Renal cortex interstitium (tissue), 11 donors: ENCODE measurements around the gene ZNF692. TPM values are rescaled to one million over a fixed set of nuclear protein-coding genes. Genes with fewer than 3 reads are reported as not detected.
A peak's percentile ranks its signal among the peaks of the same experiment; 100 is the strongest.
"Not testable (repeated sequence)": the region's sequence is repeated elsewhere in the genome, so short reads cannot be mapped to it uniquely, and the experiment has no call there.

Experiments
- DNase-seq, 11 donors: peaks; one replicate each; pipeline ENCODE4 v3.0.0-alpha.2; 2013; ENCODE audit warnings: low read depth in 9 of 11, low spot score in 4 of 11; ENCODE audit errors: extremely low read depth in 1 of 11
- polyA plus RNA-seq, 3 donors: library from polyadenylated mRNA; unstranded; fragments of 120-200 nt; gene quantifications; one replicate each; pipeline ENCODE4 v1.2.1, GENCODE V29; 2013; ENCODE audit not compliant: insufficient read length in 3 of 3

The ZNF692 gene
- polyA plus RNA-seq, 3 donors: 43.2 to 61.9 (median 47.0) TPM

- no peak for DNase-seq
These were observed 40.1 kb downstream of the ZNF692 start for GRCh38 chr1:248818505-248819374.

- no peak for DNase-seq
These were observed 41.8 kb downstream of the ZNF692 start for GRCh38 chr1:248817065-248817464.

- DNase-seq: no peak
These were observed 42.6 kb downstream of the ZNF692 start for GRCh38 chr1:248816042-248816851.

GRCh38 chr1:248815407-248816034 lies 43.4 kb downstream of the ZNF692 start:
- no peak for DNase-seq

- no peak for DNase-seq
These were observed 44.5 kb downstream of the ZNF692 start for GRCh38 chr1:248814351-248814750.

GRCh38 chr1:248813546-248813945 lies 45.3 kb downstream of the ZNF692 start:
- DNase-seq: no peak

- no peak for DNase-seq
These were observed 46.0 kb downstream of the ZNF692 start for GRCh38 chr1:248812736-248813425.

GRCh38 chr1:248811514-248812490 lies 47.1 kb downstream of the ZNF692 start:
- peak in 1 of 11 donors; percentile 11 for DNase-seq

- no peak for DNase-seq
These were observed 48.0 kb downstream of the ZNF692 start for GRCh38 chr1:248810727-248811513.

GRCh38 chr1:248810000-248810726 lies 48.7 kb downstream of the ZNF692 start:
- DNase-seq: no peak

GRCh38 chr1:248808876-248809275 lies 50.0 kb downstream of the ZNF692 start:
- DNase-seq: no peak

- DNase-seq: peak in 6 of 11 donors; percentile 8 to 34 (median 25)
These were observed 51.7 kb downstream of the ZNF692 start for GRCh38 chr1:248807067-248807737.

GRCh38 chr1:248805876-248806275 lies 53.0 kb downstream of the ZNF692 start:
- no peak for DNase-seq

GRCh38 chr1:248804771-248805681 lies 53.9 kb downstream of the ZNF692 start:
- no peak for DNase-seq

- DNase-seq: not testable (repeated sequence)
These were observed 55.4 kb downstream of the ZNF692 start for GRCh38 chr1:248803501-248803900.
